ENCODE results near the gene SETD1B. TPM values are rescaled to one million over a fixed set of nuclear protein-coding genes. Genes with fewer than 3 reads are reported as not detected.

Gene SETD1B
- total and polyA plus RNA-seq, 2 of the 4 experiments (the other 2 are of a cell fraction): 0.90 to 5.1 TPM

GRCh38 chr12:121874071-121874470 is 70.3 kb downstream of the SETD1B start:
- Histone ChIP-seq H2AK9ac (replicated peaks; ENCODE audit: low read depth, low read length, poor library complexity) (no peak overlapping the region), H4K5ac (ENCODE audit: low read depth, low read length) (no peak overlapping the region), H3K36me3 (ENCODE audit: control insufficient read depth, insufficient read depth, low read length) (no peaks in the 10 kb centered on the region), H3K4me3 (ENCODE audit: insufficient read depth, low read depth, low read length) (no peak overlapping the region), H3K14ac (replicated peaks; ENCODE audit: low read depth, low read length) (no peak overlapping the region), H3K4me1 (ENCODE audit: control insufficient read depth, insufficient read depth, low read length) (peaks cover 4% of the 10 kb centered on the region), H3K4ac (ENCODE audit: low read depth, low read length) (no peak overlapping the region), H2AFZ (replicated peaks; ENCODE audit: low read length, poor library complexity) (no peak overlapping the region), H2BK15ac (ENCODE audit: low read depth, low read length) (no peak overlapping the region), H3K18ac (ENCODE audit: low read depth, low read length) (no peak overlapping the region), H3K9me1 (ENCODE audit: insufficient read depth, low read length) (peaks cover 11% of the 10 kb centered on the region; the same call in 1 of the 2 replicates), H3K9me3 (ENCODE audit: control insufficient read depth, insufficient read depth, low read length) (no peaks in the 10 kb centered on the region), H4K91ac (ENCODE audit: insufficient read depth, low read depth, low read length) (no peak overlapping the region), H2BK5ac (ENCODE audit: low read depth, low read length, poor library complexity, severe bottlenecking) (no peak overlapping the region), H2AK5ac (ENCODE audit: low read depth, low read length) (no peak overlapping the region), H2BK120ac (ENCODE audit: low read depth, low read length) (no peak overlapping the region), H3K27me3 (ENCODE audit: control insufficient read depth, insufficient read depth, low read length) (no peaks in the 10 kb centered on the region), H2BK20ac (ENCODE audit: low read depth, low read length) (no peak overlapping the region), H3K9ac (ENCODE audit: low read depth, low read length) (no peak overlapping the region), H3K56ac (ENCODE audit: extremely low read depth, insufficient read depth, low read length) (no peak overlapping the region), H4K20me1 (ENCODE audit: insufficient read depth, low read length) (peaks cover 6% of the 10 kb centered on the region), H3K79me1 (ENCODE audit: low read depth in 1 of 2, low read length in 2 of 2) (no peaks in the 10 kb centered on the region), H4K8ac (ENCODE audit: low read depth in 2 of 2, low read length in 2 of 2) (no peak overlapping the region), H3K27ac (ENCODE audit: insufficient read depth, low read length) (no peak overlapping the region), H3K4me2 (ENCODE audit: low read depth, low read length) (no peak overlapping the region), H3K23ac (ENCODE audit: low read depth, low read length) (no peak overlapping the region)
- ChIA-PET POLR2A (ENCODE audit: unreplicated experiment) (no interaction called here), CTCF (no interaction called here)
- DNase-seq (no peak), ATAC-seq (ENCODE audit: low read depth) (no peak)
- TF ChIP-seq NFE2L2 (IDR thresholded peaks at IDR 0.05; ENCODE audit: low read depth, low read length) (no peak), RCOR1 (IDR thresholded peaks at IDR 0.05; ENCODE audit: insufficient replicate concordance, low read length) (no peak), MAFK (IDR thresholded peaks at IDR 0.05; ENCODE audit: low read depth, low read length) (no peak), BHLHE40 (IDR thresholded peaks at IDR 0.05; ENCODE audit: low read depth, low read length) (no peak), MAZ (IDR thresholded peaks at IDR 0.05; ENCODE audit: borderline replicate concordance, low read depth, low read length) (no peak), MXI1 (IDR thresholded peaks at IDR 0.05; ENCODE audit: borderline replicate concordance, low read depth, low read length) (no peak), ELK1 (IDR thresholded peaks at IDR 0.05; ENCODE audit: borderline replicate concordance, low read depth, low read length) (no peak), RAD21 (IDR thresholded peaks at IDR 0.05; ENCODE audit: low read length) (no peak), SMC3 (IDR thresholded peaks at IDR 0.05; ENCODE audit: low read depth, low read length) (no peak), CTCF (conservative IDR thresholded peaks at IDR 0.05; ENCODE audit: low read depth, low read length) (no peak), USF2 (IDR thresholded peaks at IDR 0.05; ENCODE audit: low read depth, low read length) (no peak), CEBPB (IDR thresholded peaks at IDR 0.05; ENCODE audit: low read depth, low read length) (no peak), FOS (IDR thresholded peaks at IDR 0.05; ENCODE audit: low read depth, low read length) (no peak), CHD1 (IDR thresholded peaks at IDR 0.05; ENCODE audit: low read depth, low read length) (no peak), POLR2A (IDR thresholded peaks at IDR 0.05; ENCODE audit: low read depth, low read length) (no peak), RFX5 (IDR thresholded peaks at IDR 0.05; ENCODE audit: low read depth, low read length) (no peak)
- BruUV-seq (replicated peaks): no TSS peak
- WGBS, 2 experiments (ENCODE audit: extremely low coverage in 2 of 2, insufficient read length in 1 of 2): no CpG with 5 or more reads among the region's 6 CpGs
- dilution Hi-C loops (cut with HindIII; ENCODE audit: low sequenced_read_pairs, unreplicated experiment) (no loop called here), in situ Hi-C loops (cut with MboI; ENCODE audit: low sequenced_read_pairs) (no loop called here), intact Hi-C loops (cut with micrococcal nuclease) (loop anchor here (5.0 kb wide), 1 partner anchor 37 kb away; no protein-coding TSS in a partner anchor)

Measured in IMR-90 (cell line).